ENCODE data around the gene C6orf47.

Gene C6orf47

GRCh38 chr6:31614684-31615578 is 45.6 kb downstream of the C6orf47 start, which contains the start of gene AIF1:
Gene AIF1, plus strand, starts transcription at chr6:31615234. Its CDS starts 96 bp downstream, at chr6:31615330.
- no peak for DNase-seq (ENCODE audit: low read depth)

- DNase-seq (ENCODE audit: low read depth) = no peak
Measured at GRCh38 chr6:31614075-31614619, 46.4 kb downstream of the C6orf47 start.

- peak; percentile 18 for DNase-seq (ENCODE audit: low read depth)
Measured at GRCh38 chr6:31610968-31611367, 49.6 kb downstream of the C6orf47 start.

- no peak for DNase-seq (ENCODE audit: low read depth)
Measured at GRCh38 chr6:31609519-31610406, 50.8 kb downstream of the C6orf47 start.

All from fibroblast of gingiva (primary cell).